Measurements from ENCODE around the gene MRPS23.

- TF ChIP-seq, protein P1, sequence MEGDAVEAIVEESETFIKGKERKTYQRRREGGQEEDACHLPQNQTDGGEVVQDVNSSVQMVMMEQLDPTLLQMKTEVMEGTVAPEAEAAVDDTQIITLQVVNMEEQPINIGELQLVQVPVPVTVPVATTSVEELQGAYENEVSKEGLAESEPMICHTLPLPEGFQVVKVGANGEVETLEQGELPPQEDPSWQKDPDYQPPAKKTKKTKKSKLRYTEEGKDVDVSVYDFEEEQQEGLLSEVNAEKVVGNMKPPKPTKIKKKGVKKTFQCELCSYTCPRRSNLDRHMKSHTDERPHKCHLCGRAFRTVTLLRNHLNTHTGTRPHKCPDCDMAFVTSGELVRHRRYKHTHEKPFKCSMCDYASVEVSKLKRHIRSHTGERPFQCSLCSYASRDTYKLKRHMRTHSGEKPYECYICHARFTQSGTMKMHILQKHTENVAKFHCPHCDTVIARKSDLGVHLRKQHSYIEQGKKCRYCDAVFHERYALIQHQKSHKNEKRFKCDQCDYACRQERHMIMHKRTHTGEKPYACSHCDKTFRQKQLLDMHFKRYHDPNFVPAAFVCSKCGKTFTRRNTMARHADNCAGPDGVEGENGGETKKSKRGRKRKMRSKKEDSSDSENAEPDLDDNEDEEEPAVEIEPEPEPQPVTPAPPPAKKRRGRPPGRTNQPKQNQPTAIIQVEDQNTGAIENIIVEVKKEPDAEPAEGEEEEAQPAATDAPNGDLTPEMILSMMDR (IDR thresholded peaks at IDR 0.05; ENCODE audit: low read depth, low read length) = no peak
- no peak for TF ChIP-seq POLR2A (IDR thresholded peaks at IDR 0.05; ENCODE audit: extremely low read depth, insufficient read length)
- TF ChIP-seq MYC (IDR thresholded peaks at IDR 0.05; ENCODE audit: low read depth, low read length) = no peak
Measured at GRCh38 chr17:57879437-57880085, 29.7 kb upstream of the MRPS23 start.

All from NB4 (cell line).